Suprapubic skin (tissue), 4 donors: Measurements from ENCODE around the gene ANKRD9.

Source experiments
- EP300 ChIP-seq: sonication (generic); formaldehyde crosslinking; IDR thresholded peaks from one replicate; pipeline ENCODE4 v1.6.1; 2017; ENCODE audit warnings: antibody characterized with exemption
- POLR2A ChIP-seq, 2 donors: fragments of 450-650 bp; IDR thresholded peaks; one replicate each; pipeline ENCODE4 v1.6.1; 2017; ENCODE audit warnings: antibody characterized with exemption in 2 of 2, mild to moderate bottlenecking in 2 of 2, moderate library complexity in 2 of 2
- POLR2AphosphoS5 ChIP-seq, 3 donors: sonication (generic); formaldehyde crosslinking; IDR thresholded peaks; one replicate each; pipeline ENCODE4 v1.6.1; 2017; ENCODE audit warnings: antibody characterized with exemption in 3 of 3
- TF ChIP-seq, protein P1 (sequence below), 2 donors: fragments of 200-600 bp in 1 of 2; fragments of 450-650 bp in 1 of 2; sonication (generic) in 1 of 2; IDR thresholded peaks; one replicate each; pipeline ENCODE4 v1.5.1; 2016 to 2019; ENCODE audit warnings: antibody characterized with exemption in 2 of 2, mild to moderate bottlenecking in 1 of 2, moderate library complexity in 1 of 2

DNA sequence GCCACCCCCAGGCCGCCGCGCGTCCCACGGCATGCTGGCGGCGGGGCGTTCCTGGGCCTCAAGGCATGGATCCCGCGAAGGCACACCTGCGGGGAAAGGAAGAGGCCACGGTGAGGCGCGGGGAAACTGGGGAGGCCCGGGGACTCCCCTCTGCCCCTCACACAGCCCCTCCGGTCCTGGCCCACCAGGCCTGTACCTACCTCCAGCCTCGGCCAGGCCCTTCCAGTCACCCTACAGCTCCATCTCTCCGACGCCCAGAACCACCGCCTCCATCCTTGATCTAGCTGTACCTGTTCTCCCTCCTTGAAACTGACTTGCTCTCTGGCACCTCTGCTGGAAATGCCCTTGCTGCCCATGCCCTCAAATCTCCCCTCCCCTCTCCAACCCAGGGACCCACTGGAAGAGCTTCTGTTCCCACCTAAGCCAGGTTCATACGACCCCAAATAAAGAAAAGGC lies 1.7 kb downstream of the ANKRD9 start:
- TF ChIP-seq, protein P1, sequence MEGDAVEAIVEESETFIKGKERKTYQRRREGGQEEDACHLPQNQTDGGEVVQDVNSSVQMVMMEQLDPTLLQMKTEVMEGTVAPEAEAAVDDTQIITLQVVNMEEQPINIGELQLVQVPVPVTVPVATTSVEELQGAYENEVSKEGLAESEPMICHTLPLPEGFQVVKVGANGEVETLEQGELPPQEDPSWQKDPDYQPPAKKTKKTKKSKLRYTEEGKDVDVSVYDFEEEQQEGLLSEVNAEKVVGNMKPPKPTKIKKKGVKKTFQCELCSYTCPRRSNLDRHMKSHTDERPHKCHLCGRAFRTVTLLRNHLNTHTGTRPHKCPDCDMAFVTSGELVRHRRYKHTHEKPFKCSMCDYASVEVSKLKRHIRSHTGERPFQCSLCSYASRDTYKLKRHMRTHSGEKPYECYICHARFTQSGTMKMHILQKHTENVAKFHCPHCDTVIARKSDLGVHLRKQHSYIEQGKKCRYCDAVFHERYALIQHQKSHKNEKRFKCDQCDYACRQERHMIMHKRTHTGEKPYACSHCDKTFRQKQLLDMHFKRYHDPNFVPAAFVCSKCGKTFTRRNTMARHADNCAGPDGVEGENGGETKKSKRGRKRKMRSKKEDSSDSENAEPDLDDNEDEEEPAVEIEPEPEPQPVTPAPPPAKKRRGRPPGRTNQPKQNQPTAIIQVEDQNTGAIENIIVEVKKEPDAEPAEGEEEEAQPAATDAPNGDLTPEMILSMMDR (IDR thresholded peaks at IDR 0.05): no peak
- TF ChIP-seq POLR2AphosphoS5 (IDR thresholded peaks at IDR 0.05): no peak
- TF ChIP-seq POLR2A (IDR thresholded peaks at IDR 0.05): no peak
- no peak for TF ChIP-seq EP300
